DND-41 (cell line): ENCODE measurements around the gene NUDT1.

ENCODE experiments used
- CTCF ChIP-seq: IDR thresholded peaks from 2 replicates; pipeline ENCODE4 v1.5.1; 2012; ENCODE audit warnings: borderline replicate concordance, low read length, moderate library complexity, mild to moderate bottlenecking; ENCODE audit not compliant: poor library complexity, severe bottlenecking; ENCODE audit errors: extremely low read depth
- EZH2 ChIP-seq: IDR thresholded peaks from 3 replicates; pipeline ENCODE4 v1.6.1; 2012; ENCODE audit warnings: borderline replicate concordance, low read depth, mild to moderate bottlenecking, moderate library complexity, low read length, inconsistent platforms; ENCODE audit not compliant: severe bottlenecking

GRCh38 chr7:2247141-2247995 is 5.3 kb downstream of the NUDT1 start:
- TF ChIP-seq CTCF = peak; percentile 70
- no peak for TF ChIP-seq EZH2
